Omental fat pad (tissue), 4 donors: ENCODE measurements around the gene CRKL. TPM values are rescaled to one million over a fixed set of nuclear protein-coding genes. Genes with fewer than 3 reads are reported as not detected.
A peak's percentile ranks its signal among the peaks of the same experiment; 100 is the strongest.

ENCODE experiments used
- ATAC-seq: fragments of 150-250 bp; one replicate; pipeline ENCODE4 v1.9.1; 2016; ENCODE audit warnings: mild to moderate bottlenecking, moderate library complexity; ENCODE audit not compliant: low FRiP score
- DNase-seq: peaks from one replicate; pipeline ENCODE4 v3.0.0-alpha.2; 2019; ENCODE audit warnings: low spot score
- CTCF ChIP-seq, 3 donors: fragments of 450-650 bp; IDR thresholded peaks; one replicate each; pipeline ENCODE4 v1.5.1; 2016 to 2017; ENCODE audit warnings: antibody characterized with exemption in 3 of 3, mild to moderate bottlenecking in 3 of 3, moderate library complexity in 2 of 3
- total RNA-seq, 4 donors: library from RNA; depleted of rRNA; stranded (reverse); fragments of >200 nt; gene quantifications; one replicate each; pipeline ENCODE4 v1.1.0, GENCODE V29; 2016

The CRKL gene
- 10 to 100 TPM; 37.9 to 51.6 (median 45.4) TPM for total RNA-seq

- ATAC-seq (peak; percentile 99), DNase-seq (peak; percentile 76)
Observed at GRCh38 chr22:20916916-20917810, at the start of gene CRKL. Gene CRKL, plus strand, starts transcription at chr22:20917407. Its CDS starts 528 bp downstream, at chr22:20917935.

GRCh38 chr22:20868025-20868962 lies 48.9 kb upstream of the CRKL start:
- TF ChIP-seq CTCF (IDR thresholded peaks at IDR 0.05), result no peak
- ATAC-seq (no peak), DNase-seq (no peak)

More at GRCh38 chr22:20916916-20917810, at the start of gene CRKL:
- TF ChIP-seq CTCF (IDR thresholded peaks at IDR 0.05), result peak in 2 of 3 donors; percentile 75 to 86

GRCh38 chr22:20869234-20869633 lies 48.0 kb upstream of the CRKL start:
- TF ChIP-seq CTCF (IDR thresholded peaks at IDR 0.05), result no peak
- ATAC-seq (no peak), DNase-seq (no peak)

GRCh38 chr22:20873214-20873613 lies 44.0 kb upstream of the CRKL start:
- ATAC-seq (no peak), DNase-seq (no peak)
- TF ChIP-seq CTCF (IDR thresholded peaks at IDR 0.05), result no peak

- ATAC-seq (no peak), DNase-seq (no peak)
- no peak for TF ChIP-seq CTCF (IDR thresholded peaks at IDR 0.05)
Observed at GRCh38 chr22:20875296-20875695, 41.9 kb upstream of the CRKL start.

GRCh38 chr22:20877715-20878114 lies 39.5 kb upstream of the CRKL start:
- DNase-seq, result no peak

More at GRCh38 chr22:20877715-20878114, 39.5 kb upstream of the CRKL start:
- no peak for ATAC-seq
- TF ChIP-seq CTCF (IDR thresholded peaks at IDR 0.05), result no peak
